Panc1 (cell line): ENCODE results near the gene PDLIM4. TPM values are rescaled to one million over a fixed set of nuclear protein-coding genes. Genes with fewer than 3 reads are reported as not detected.

Experiments
- ATAC-seq: fragments of 200-7000 bp; cut with Tn5 transposase; 2 replicates; pipeline ENCODE4 v1.9.1; 2020; ENCODE audit warnings: mild to moderate bottlenecking, moderate library complexity
- BruUV-seq: library from RNA; stranded (reverse); fragments of 400-500 nt; replicated peaks from 2 replicates; lab custom pipeline; 2021; lab: Mats Ljungman, UMichigan
- CTCF ChIA-PET: fragments of 300-600 bp; sonication (Branson Sonifier 250); formaldehyde crosslinking; loops from one replicate; lab custom pipeline; 2022; ENCODE audit warnings: antibody characterized with exemption; lab: Charles Lee
- POLR2A ChIA-PET: fragments of 300-600 bp; sonication (Branson Sonifier 250); formaldehyde crosslinking; loops from one replicate; lab custom pipeline; 2022; ENCODE audit warnings: antibody characterized with exemption; lab: Charles Lee
- DNase-seq: peaks from one replicate; pipeline ENCODE4 v3.0.0-alpha.2; 2010; ENCODE audit warnings: low read depth, low spot score
- H3K27ac ChIP-seq: 2 replicates; pipeline ENCODE4 v1.5.1; 2011; ENCODE audit warnings: mild to moderate bottlenecking, low read length, inconsistent platforms
- H3K27me3 ChIP-seq: fragments of 200-500 bp; sonication (Bioruptor generic); 2 replicates; pipeline ENCODE4 v1.6.0; 2014; ENCODE audit warnings: low read length, inconsistent platforms; ENCODE audit not compliant: control insufficient read depth, insufficient read depth
- H3K36me3 ChIP-seq: fragments of 200-500 bp; sonication (Bioruptor generic); 2 replicates; pipeline ENCODE4 v1.5.1; 2014; ENCODE audit warnings: inconsistent platforms, mild to moderate bottlenecking, low read length, moderate library complexity; ENCODE audit not compliant: control insufficient read depth, insufficient read depth
- H3K4me1 ChIP-seq: 2 replicates; pipeline ENCODE4 v1.5.1; 2011; ENCODE audit warnings: inconsistent platforms, mild to moderate bottlenecking, low read length, moderate library complexity; ENCODE audit not compliant: control insufficient read depth, insufficient read depth
- H3K4me3 ChIP-seq, 2 experiments: 2 replicates each; pipeline ENCODE4 v1.5.1; 2011 to 2012; ENCODE audit warnings: low read depth in 2 of 2, low read length in 2 of 2, mild to moderate bottlenecking in 2 of 2, inconsistent platforms in 1 of 2, moderate library complexity in 1 of 2
- H3K9me3 ChIP-seq: fragments of 200-500 bp; sonication (Bioruptor generic); 2 replicates; pipeline ENCODE4 v1.5.1; 2014; ENCODE audit warnings: low read depth, mild to moderate bottlenecking, inconsistent platforms, low read length, moderate library complexity; ENCODE audit not compliant: control insufficient read depth, insufficient read depth
- POLR2AphosphoS5 ChIP-seq: IDR thresholded peaks from 2 replicates; pipeline ENCODE4 v1.6.1; 2012; ENCODE audit warnings: mild to moderate bottlenecking, low read depth, low read length, moderate library complexity
- SIN3A ChIP-seq: IDR thresholded peaks from 2 replicates; pipeline ENCODE4 v1.6.1; 2012; ENCODE audit warnings: low read depth, mild to moderate bottlenecking, low read length, moderate library complexity, borderline replicate concordance; ENCODE audit not compliant: insufficient read depth
- TCF7L2 ChIP-seq: IDR thresholded peaks from 2 replicates; pipeline ENCODE4 v1.6.1; 2011; ENCODE audit warnings: mild to moderate bottlenecking, low read depth, low read length, inconsistent platforms
- in situ Hi-C: cut with HindIII; loops from 2 replicates; pipeline ENCODE4 v1.10.0; 2016; ENCODE audit warnings: low sequenced_read_pairs, low pct_unique_long_range_greater_than_20kb
- intact Hi-C: fragments of 100-400 bp; cut with micrococcal nuclease; formaldehyde crosslinking; loops from one replicate; pipeline ENCODE4 v1.10.0; 2022; ENCODE audit not compliant: unreplicated experiment
- total RNA-seq: library from RNA; stranded (reverse); gene quantifications from one replicate; pipeline ENCODE4 v1.2.1, GENCODE V29; 2021; ENCODE audit not compliant: unreplicated experiment
- TF ChIP-seq, protein P1 (sequence below), 2 experiments: IDR thresholded peaks; 2 replicates each; pipeline ENCODE4 v1.6.1; 2011 to 2012; ENCODE audit warnings: low read depth in 2 of 2, control low read depth in 1 of 2, low read length in 1 of 2, mild to moderate bottlenecking in 1 of 2, moderate library complexity in 1 of 2; ENCODE audit not compliant: insufficient read depth in 1 of 2
- TF ChIP-seq, protein P2 (sequence below): fragments of 450-650 bp; IDR thresholded peaks from 2 replicates; pipeline ENCODE4 v1.5.1; 2017; ENCODE audit warnings: mild to moderate bottlenecking

The PDLIM4 gene
- total RNA-seq, 1 experiment from 2014 or later, result 9.9 TPM

DNA sequence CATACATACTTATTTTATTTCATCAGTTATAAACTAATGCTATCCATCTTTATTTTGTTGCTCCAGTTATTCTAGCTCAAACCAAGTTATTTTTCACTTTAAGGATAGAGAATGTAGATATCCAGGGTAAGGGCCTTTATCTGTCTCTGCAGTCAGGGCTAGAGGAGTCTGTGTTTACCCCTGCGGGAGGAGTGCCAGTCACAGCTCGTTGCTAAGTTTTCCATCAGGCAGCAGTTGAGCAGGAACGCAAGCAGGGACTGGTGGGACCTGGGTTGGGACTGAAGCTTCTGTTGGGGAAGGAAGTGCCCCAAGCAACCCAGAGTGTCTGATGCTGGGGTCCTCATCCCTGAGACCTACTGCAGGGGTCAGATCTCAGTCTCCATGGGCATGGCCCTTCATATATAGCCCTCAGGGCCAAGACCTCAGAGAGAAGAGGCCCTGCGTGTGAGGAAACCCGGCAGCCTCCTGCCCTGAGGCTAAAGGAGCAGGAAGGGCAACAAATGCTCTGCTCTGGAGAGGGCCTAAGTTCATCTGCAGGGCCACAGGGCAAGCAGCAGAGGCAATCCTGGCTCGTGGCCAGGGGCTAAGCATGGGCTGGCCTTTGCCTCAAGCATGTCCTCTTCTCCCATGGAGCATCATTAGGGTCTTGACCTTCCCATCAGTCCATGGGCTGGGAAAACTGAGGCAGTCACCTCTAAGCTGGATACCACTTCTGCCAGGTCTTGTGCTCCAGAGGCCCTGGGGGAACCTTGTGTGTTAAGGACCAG lies 43.3 kb downstream of the PDLIM4 start:
- H3K4me1 ChIP-seq, result peaks cover 4% of the 10 kb centered on the region; the same call in 1 of the 2 replicates
- POLR2A ChIA-PET, result no interaction called here
- no peak for TF ChIP-seq TCF7L2
- no peak for TF ChIP-seq POLR2AphosphoS5
- TF ChIP-seq, protein P1, sequence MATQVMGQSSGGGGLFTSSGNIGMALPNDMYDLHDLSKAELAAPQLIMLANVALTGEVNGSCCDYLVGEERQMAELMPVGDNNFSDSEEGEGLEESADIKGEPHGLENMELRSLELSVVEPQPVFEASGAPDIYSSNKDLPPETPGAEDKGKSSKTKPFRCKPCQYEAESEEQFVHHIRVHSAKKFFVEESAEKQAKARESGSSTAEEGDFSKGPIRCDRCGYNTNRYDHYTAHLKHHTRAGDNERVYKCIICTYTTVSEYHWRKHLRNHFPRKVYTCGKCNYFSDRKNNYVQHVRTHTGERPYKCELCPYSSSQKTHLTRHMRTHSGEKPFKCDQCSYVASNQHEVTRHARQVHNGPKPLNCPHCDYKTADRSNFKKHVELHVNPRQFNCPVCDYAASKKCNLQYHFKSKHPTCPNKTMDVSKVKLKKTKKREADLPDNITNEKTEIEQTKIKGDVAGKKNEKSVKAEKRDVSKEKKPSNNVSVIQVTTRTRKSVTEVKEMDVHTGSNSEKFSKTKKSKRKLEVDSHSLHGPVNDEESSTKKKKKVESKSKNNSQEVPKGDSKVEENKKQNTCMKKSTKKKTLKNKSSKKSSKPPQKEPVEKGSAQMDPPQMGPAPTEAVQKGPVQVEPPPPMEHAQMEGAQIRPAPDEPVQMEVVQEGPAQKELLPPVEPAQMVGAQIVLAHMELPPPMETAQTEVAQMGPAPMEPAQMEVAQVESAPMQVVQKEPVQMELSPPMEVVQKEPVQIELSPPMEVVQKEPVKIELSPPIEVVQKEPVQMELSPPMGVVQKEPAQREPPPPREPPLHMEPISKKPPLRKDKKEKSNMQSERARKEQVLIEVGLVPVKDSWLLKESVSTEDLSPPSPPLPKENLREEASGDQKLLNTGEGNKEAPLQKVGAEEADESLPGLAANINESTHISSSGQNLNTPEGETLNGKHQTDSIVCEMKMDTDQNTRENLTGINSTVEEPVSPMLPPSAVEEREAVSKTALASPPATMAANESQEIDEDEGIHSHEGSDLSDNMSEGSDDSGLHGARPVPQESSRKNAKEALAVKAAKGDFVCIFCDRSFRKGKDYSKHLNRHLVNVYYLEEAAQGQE (IDR thresholded peaks at IDR 0.05; ENCODE audit: insufficient read depth in 1 of 2, low read depth in 2 of 2, low read length in 1 of 2), result no peak
- TF ChIP-seq, protein P2, sequence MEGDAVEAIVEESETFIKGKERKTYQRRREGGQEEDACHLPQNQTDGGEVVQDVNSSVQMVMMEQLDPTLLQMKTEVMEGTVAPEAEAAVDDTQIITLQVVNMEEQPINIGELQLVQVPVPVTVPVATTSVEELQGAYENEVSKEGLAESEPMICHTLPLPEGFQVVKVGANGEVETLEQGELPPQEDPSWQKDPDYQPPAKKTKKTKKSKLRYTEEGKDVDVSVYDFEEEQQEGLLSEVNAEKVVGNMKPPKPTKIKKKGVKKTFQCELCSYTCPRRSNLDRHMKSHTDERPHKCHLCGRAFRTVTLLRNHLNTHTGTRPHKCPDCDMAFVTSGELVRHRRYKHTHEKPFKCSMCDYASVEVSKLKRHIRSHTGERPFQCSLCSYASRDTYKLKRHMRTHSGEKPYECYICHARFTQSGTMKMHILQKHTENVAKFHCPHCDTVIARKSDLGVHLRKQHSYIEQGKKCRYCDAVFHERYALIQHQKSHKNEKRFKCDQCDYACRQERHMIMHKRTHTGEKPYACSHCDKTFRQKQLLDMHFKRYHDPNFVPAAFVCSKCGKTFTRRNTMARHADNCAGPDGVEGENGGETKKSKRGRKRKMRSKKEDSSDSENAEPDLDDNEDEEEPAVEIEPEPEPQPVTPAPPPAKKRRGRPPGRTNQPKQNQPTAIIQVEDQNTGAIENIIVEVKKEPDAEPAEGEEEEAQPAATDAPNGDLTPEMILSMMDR, result no peak
- TF ChIP-seq SIN3A, result no peak
- ATAC-seq, result peak; percentile 35; the same call in 1 of the 2 replicates
- CTCF ChIA-PET, result no interaction called here
- BruUV-seq, result no TSS peak
- H3K36me3 ChIP-seq, result no peaks in the 10 kb centered on the region
- no peak overlapping the region for H3K4me3 ChIP-seq
- in situ Hi-C loops (no loop called here), intact Hi-C loops (no loop called here)
- no peaks in the 10 kb centered on the region for H3K27me3 ChIP-seq
- no peaks in the 10 kb centered on the region; the same call in 1 of the 2 replicates for H3K9me3 ChIP-seq
- no peak overlapping the region for H3K27ac ChIP-seq
- DNase-seq, result no peak

DNA sequence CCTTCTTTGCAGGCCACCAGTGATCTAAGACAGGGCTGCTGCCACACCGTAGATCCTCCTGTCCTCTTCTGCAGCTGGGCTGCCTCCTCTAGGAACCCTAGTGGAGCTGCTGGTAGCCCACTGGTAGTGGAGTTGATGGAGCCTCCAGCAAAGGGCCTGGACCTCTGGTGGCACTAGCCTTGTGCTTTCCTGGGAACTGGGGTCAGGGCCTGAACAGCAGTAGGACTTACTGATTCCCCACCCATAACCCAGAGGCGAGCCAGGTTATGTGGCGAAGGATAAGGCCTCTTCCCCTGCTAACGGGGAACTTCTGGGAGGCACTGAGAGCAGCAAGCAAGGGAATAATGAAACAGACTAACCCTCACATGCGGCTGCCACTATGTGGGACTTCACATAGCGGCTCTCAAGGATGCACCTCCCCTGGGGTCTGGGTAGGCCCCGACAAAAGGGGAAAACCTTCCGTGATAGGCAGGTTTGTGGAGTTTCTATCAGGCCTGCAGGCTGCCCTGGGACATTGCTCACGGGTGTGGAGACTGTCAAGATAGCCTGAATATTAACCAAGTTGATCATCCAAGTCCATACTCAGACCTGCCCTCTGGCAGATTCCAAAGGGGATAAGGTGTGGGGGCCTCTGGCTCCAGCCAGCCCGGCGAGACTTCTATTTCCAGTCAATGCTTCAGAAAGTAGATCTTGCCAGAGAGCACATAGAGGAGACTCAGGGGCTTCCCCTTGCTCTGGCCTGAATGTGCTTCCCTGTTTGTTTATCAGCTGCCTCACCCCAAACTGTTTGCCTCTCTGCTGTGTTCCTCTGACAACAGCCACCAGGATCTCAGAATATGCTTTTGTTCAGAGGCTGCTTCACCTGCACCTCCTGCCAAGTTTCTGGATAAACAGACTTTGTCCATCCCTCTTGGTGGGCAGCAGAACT lies 44.1 kb downstream of the PDLIM4 start:
- intact Hi-C loops, result no loop called here
- ATAC-seq (0 out of 2 replicates have a peak, but pooled peaks have one; percentile 39), DNase-seq (no peak)
- Histone ChIP-seq H3K27ac (no peak overlapping the region), H3K9me3 (no peaks in the 10 kb centered on the region; the same call in 1 of the 2 replicates), H3K36me3 (no peaks in the 10 kb centered on the region), H3K27me3 (no peaks in the 10 kb centered on the region), H3K4me1 (0 out of 2 replicates have a peak, but pooled peaks cover 4% of the 10 kb centered on the region), H3K4me3 (no peak overlapping the region)
- in situ Hi-C loops, result no loop called here
- ChIA-PET POLR2A (no interaction called here), CTCF (no interaction called here)
- TF ChIP-seq SIN3A (no peak), POLR2AphosphoS5 (no peak), TCF7L2 (no peak)
- TF ChIP-seq, protein P1 (IDR thresholded peaks at IDR 0.05; ENCODE audit: insufficient read depth in 1 of 2, low read depth in 2 of 2, low read length in 1 of 2), result no peak
- TF ChIP-seq, protein P2, result no peak
- no TSS peak for BruUV-seq
